ENCODE measurements around the gene WSCD2. TPM values are rescaled to one million over a fixed set of nuclear protein-coding genes. Genes with fewer than 3 reads are reported as not detected.

The WSCD2 gene
- total RNA-seq, 1 donor from 2014 or later: 0.04 TPM

GRCh38 chr12:108237272-108237671 lies 108.2 kb downstream of the WSCD2 start:
- H3K4me3 ChIP-seq (ENCODE audit: low read depth, low read length): no peak overlapping the region
- DNase-seq (ENCODE audit: low read depth): no peak
- TF ChIP-seq CTCF (IDR thresholded peaks at IDR 0.05; ENCODE audit: insufficient read depth, low read length, poor library complexity, severe bottlenecking): peak; percentile 15
- H3K27me3 ChIP-seq (ENCODE audit: control insufficient read depth, insufficient read depth, low read length): peaks cover 7% of the 10 kb centered on the region
- H3K36me3 ChIP-seq (ENCODE audit: control insufficient read depth, insufficient read depth, low read length): no peaks in the 10 kb centered on the region

GRCh38 chr12:108238474-108238873 lies 109.4 kb downstream of the WSCD2 start:
- no peak for DNase-seq (ENCODE audit: low read depth)

GRCh38 chr12:108239378-108239777 lies 110.3 kb downstream of the WSCD2 start:
- H3K4me3 ChIP-seq (ENCODE audit: low read depth, low read length): no peak overlapping the region
- no peak for DNase-seq (ENCODE audit: low read depth)
- H3K27me3 ChIP-seq (ENCODE audit: control insufficient read depth, insufficient read depth, low read length): peaks cover 7% of the 10 kb centered on the region
- H3K36me3 ChIP-seq (ENCODE audit: control insufficient read depth, insufficient read depth, low read length): no peaks in the 10 kb centered on the region
- no peak for TF ChIP-seq CTCF (IDR thresholded peaks at IDR 0.05; ENCODE audit: insufficient read depth, low read length, poor library complexity, severe bottlenecking)

More at GRCh38 chr12:108238474-108238873, 109.4 kb downstream of the WSCD2 start:
- Histone ChIP-seq H3K27me3 (ENCODE audit: control insufficient read depth, insufficient read depth, low read length) (peaks cover 7% of the 10 kb centered on the region), H3K4me3 (ENCODE audit: low read depth, low read length) (no peak overlapping the region), H3K36me3 (ENCODE audit: control insufficient read depth, insufficient read depth, low read length) (no peaks in the 10 kb centered on the region)
- TF ChIP-seq CTCF (IDR thresholded peaks at IDR 0.05; ENCODE audit: insufficient read depth, low read length, poor library complexity, severe bottlenecking): no peak

GRCh38 chr12:108240027-108240785 lies 111.1 kb downstream of the WSCD2 start:
- H3K27me3 ChIP-seq (ENCODE audit: control insufficient read depth, insufficient read depth, low read length): peaks cover 7% of the 10 kb centered on the region
- H3K36me3 ChIP-seq (ENCODE audit: control insufficient read depth, insufficient read depth, low read length): no peaks in the 10 kb centered on the region
- no peak for TF ChIP-seq CTCF (IDR thresholded peaks at IDR 0.05; ENCODE audit: insufficient read depth, low read length, poor library complexity, severe bottlenecking)
- DNase-seq (ENCODE audit: low read depth): no peak
- H3K4me3 ChIP-seq (ENCODE audit: low read depth, low read length): no peak overlapping the region

GRCh38 chr12:108240928-108241327 lies 111.8 kb downstream of the WSCD2 start:
- no peak for DNase-seq (ENCODE audit: low read depth)
- no peak overlapping the region for H3K4me3 ChIP-seq (ENCODE audit: low read depth, low read length)
- H3K36me3 ChIP-seq (ENCODE audit: control insufficient read depth, insufficient read depth, low read length): no peaks in the 10 kb centered on the region
- H3K27me3 ChIP-seq (ENCODE audit: control insufficient read depth, insufficient read depth, low read length): peaks cover 7% of the 10 kb centered on the region
- no peak for TF ChIP-seq CTCF (IDR thresholded peaks at IDR 0.05; ENCODE audit: insufficient read depth, low read length, poor library complexity, severe bottlenecking)
